DND-41 (cell line): ENCODE measurements around the gene DNAJC15.

Experiments used
- ATAC-seq: fragments of 200-7000 bp; cut with Tn5 transposase; 3 replicates; pipeline ENCODE4 v1.9.1; 2021; ENCODE audit warnings: low read depth; ENCODE audit not compliant: insufficient read depth
- DNase-seq: peaks from one replicate; pipeline ENCODE4 v3.0.0-alpha.2; 2020
- H2AFZ ChIP-seq: 2 replicates; pipeline ENCODE4 v1.6.0; 2012; ENCODE audit warnings: low read depth, low read length
- H3K27ac ChIP-seq: 2 replicates; pipeline ENCODE4 v1.5.1; 2012; ENCODE audit warnings: low read length, inconsistent platforms
- H3K27me3 ChIP-seq: fragments of 200-600 bp; sonication (generic); 2 replicates; pipeline ENCODE4 v1.6.0; 2012; ENCODE audit warnings: low read length, mild to moderate bottlenecking, inconsistent platforms; ENCODE audit not compliant: insufficient read depth, poor library complexity
- H3K36me3 ChIP-seq: 2 replicates; pipeline ENCODE4 v1.5.1; 2012; ENCODE audit warnings: low read length, inconsistent platforms; ENCODE audit not compliant: insufficient read depth
- H3K4me1 ChIP-seq: 2 replicates; pipeline ENCODE4 v1.5.1; 2012; ENCODE audit warnings: mild to moderate bottlenecking, low read length; ENCODE audit not compliant: insufficient read depth
- H3K4me2 ChIP-seq: 2 replicates; pipeline ENCODE4 v1.6.0; 2012; ENCODE audit warnings: mild to moderate bottlenecking, moderate library complexity, low read length, inconsistent platforms; ENCODE audit not compliant: insufficient read depth
- H3K4me3 ChIP-seq, 2 experiments: fragments of 200-600 bp in 1 of 2; shearing (Covaris generic) in 1 of 2; 2 replicates each; pipeline ENCODE4 v1.5.1; 2012 to 2016; ENCODE audit warnings: inconsistent platforms in 2 of 2, low read length in 2 of 2, mild to moderate bottlenecking in 2 of 2, low read depth in 1 of 2, moderate library complexity in 1 of 2
- H3K79me2 ChIP-seq: 2 replicates; pipeline ENCODE4 v1.6.0; 2012; ENCODE audit warnings: low read length, inconsistent platforms; ENCODE audit not compliant: insufficient read depth
- H3K9ac ChIP-seq: 2 replicates; pipeline ENCODE4 v1.6.0; 2012; ENCODE audit warnings: low read depth, mild to moderate bottlenecking, inconsistent platforms, low read length, moderate library complexity
- H3K9me3 ChIP-seq: 2 replicates; pipeline ENCODE4 v1.5.1; 2012; ENCODE audit warnings: low read length, moderate library complexity, mild to moderate bottlenecking, inconsistent platforms; ENCODE audit not compliant: insufficient read depth, severe bottlenecking
- H4K20me1 ChIP-seq: 2 replicates; pipeline ENCODE4 v1.6.0; 2012; ENCODE audit warnings: low read length; ENCODE audit not compliant: insufficient read depth
- CTCF ChIP-seq: IDR thresholded peaks from 2 replicates; pipeline ENCODE4 v1.5.1; 2012; ENCODE audit warnings: borderline replicate concordance, low read length, moderate library complexity, mild to moderate bottlenecking; ENCODE audit not compliant: poor library complexity, severe bottlenecking; ENCODE audit errors: extremely low read depth
- EZH2 ChIP-seq: IDR thresholded peaks from 3 replicates; pipeline ENCODE4 v1.6.1; 2012; ENCODE audit warnings: borderline replicate concordance, low read depth, mild to moderate bottlenecking, moderate library complexity, low read length, inconsistent platforms; ENCODE audit not compliant: severe bottlenecking

The DNAJC15 gene

GRCh38 chr13:43077906-43078305 is 54.5 kb downstream of the DNAJC15 start:
- Histone ChIP-seq H3K27ac (no peak overlapping the region), H3K27me3 (no peaks in the 10 kb centered on the region), H2AFZ (no peak overlapping the region), H3K4me2 (no peak overlapping the region), H3K9me3 (no peaks in the 10 kb centered on the region), H3K4me1 (no peaks in the 10 kb centered on the region), H4K20me1 (no peaks in the 10 kb centered on the region), H3K36me3 (no peaks in the 10 kb centered on the region), H3K79me2 (no peaks in the 10 kb centered on the region), H3K9ac (no peak overlapping the region), H3K4me3 (no peak overlapping the region)
- no peak for TF ChIP-seq EZH2
- no peak for TF ChIP-seq CTCF
- ATAC-seq, result no peak
- DNase-seq, result no peak

- Histone ChIP-seq H3K4me1 (no peaks in the 10 kb centered on the region), H3K9me3 (no peaks in the 10 kb centered on the region), H3K27ac (no peak overlapping the region), H3K79me2 (no peaks in the 10 kb centered on the region), H3K9ac (no peak overlapping the region), H3K27me3 (no peaks in the 10 kb centered on the region), H3K36me3 (no peaks in the 10 kb centered on the region), H4K20me1 (no peaks in the 10 kb centered on the region), H3K4me3 (no peak overlapping the region), H2AFZ (no peak overlapping the region), H3K4me2 (no peak overlapping the region)
- no peak for TF ChIP-seq CTCF
- TF ChIP-seq EZH2, result no peak
- ATAC-seq, result no peak
- DNase-seq, result no peak
Measured at GRCh38 chr13:43078399-43078798, 55.0 kb downstream of the DNAJC15 start.

GRCh38 chr13:43079392-43079931 is 56.1 kb downstream of the DNAJC15 start:
- no peak overlapping the region for H3K4me2 ChIP-seq
- H2AFZ ChIP-seq, result no peak overlapping the region
- TF ChIP-seq EZH2 (no peak), CTCF (no peak)
- no peak overlapping the region for H3K9ac ChIP-seq
- no peaks in the 10 kb centered on the region for H3K27me3 ChIP-seq
- no peaks in the 10 kb centered on the region for H3K36me3 ChIP-seq
- no peaks in the 10 kb centered on the region for H3K79me2 ChIP-seq
- DNase-seq, result no peak
- no peaks in the 10 kb centered on the region for H3K9me3 ChIP-seq
- H3K4me3 ChIP-seq, result no peak overlapping the region
- H3K4me1 ChIP-seq, result no peaks in the 10 kb centered on the region
- no peak overlapping the region for H3K27ac ChIP-seq
- ATAC-seq, result no peak
- H4K20me1 ChIP-seq, result no peaks in the 10 kb centered on the region

GRCh38 chr13:43080199-43080598 is 56.8 kb downstream of the DNAJC15 start:
- no peaks in the 10 kb centered on the region for H3K36me3 ChIP-seq
- no peak overlapping the region for H2AFZ ChIP-seq
- no peak overlapping the region for H3K27ac ChIP-seq
- no peaks in the 10 kb centered on the region for H3K27me3 ChIP-seq
- no peaks in the 10 kb centered on the region for H4K20me1 ChIP-seq
- ATAC-seq (no peak), DNase-seq (no peak)
- no peak overlapping the region for H3K9ac ChIP-seq
- H3K4me3 ChIP-seq, result no peak overlapping the region
- no peak overlapping the region for H3K4me2 ChIP-seq
- no peaks in the 10 kb centered on the region for H3K79me2 ChIP-seq
- TF ChIP-seq CTCF (no peak), EZH2 (no peak)
- H3K4me1 ChIP-seq, result no peaks in the 10 kb centered on the region
- H3K9me3 ChIP-seq, result no peaks in the 10 kb centered on the region
